ENCODE data around the gene TFB2M. TPM values are rescaled to one million over a fixed set of nuclear protein-coding genes. Genes with fewer than 3 reads are reported as not detected.

Gene TFB2M
- total and polyA plus RNA-seq, 10 of the 15 experiments (the other 5 are each of a cell fraction or from before 2014, with no cell fraction given), result 25.2 to 66.0 (median 36.1) TPM

- TF ChIP-seq ZBTB11 (CRISPR knock-in tag; IDR thresholded peaks at IDR 0.05) (no peak), ZNF24 (IDR thresholded peaks at IDR 0.05) (no peak)
Measured at GRCh38 chr1:246559310-246559709, 6.8 kb downstream of the TFB2M start (continued).

- Histone ChIP-seq H2AFZ (ENCODE audit: control insufficient read depth, low read depth, low read length) (no peak overlapping the region), H3K9me3 (replicated peaks; ENCODE audit: control insufficient read depth, insufficient read depth, low read length) (no peaks in the 10 kb centered on the region), H3K27ac (ENCODE audit: control insufficient read depth, insufficient read depth) (no peak overlapping the region), H4K20me1 (ENCODE audit: control insufficient read depth, insufficient read depth) (no peaks in the 10 kb centered on the region), H3K79me2 (ENCODE audit: control insufficient read depth, insufficient read depth, low read length) (peaks cover 6% of the 10 kb centered on the region), H3K4me3 (no peak overlapping the region), H3K27me3 (replicated peaks in 1 of 2; ENCODE audit: control insufficient read depth in 2 of 2, insufficient read depth in 2 of 2, low read length in 1 of 2) (no peaks in the 10 kb centered on the region), H3K36me3 (ENCODE audit: control insufficient read depth in 2 of 2, insufficient read depth in 2 of 2, low read length in 1 of 2) (peaks cover 5 to 23% of the 10 kb centered on the region in 2 experiments), H3K9ac (ENCODE audit: control insufficient read depth, insufficient read depth, low read length) (no peak overlapping the region), H3K4me2 (ENCODE audit: control insufficient read depth, insufficient read depth) (no peak overlapping the region), H3K4me1 (ENCODE audit: control insufficient read depth, insufficient read depth, low read length) (no peaks in the 10 kb centered on the region)
- ChIA-PET CTCF (interaction anchor here (1.0 kb wide), 1 partner anchor 132 kb away, joined by 3 read pairs; no protein-coding TSS in a partner anchor), RAD21 (ENCODE audit: unreplicated experiment) (no interaction called here), POLR2A (no interaction called here), SMC1A (ENCODE audit: uncharacterized antibody, unreplicated experiment) (interaction anchor here (0.8 to 0.9 kb wide), 2 partner anchors 9 to 64 kb away, joined by 3 read pairs; no protein-coding TSS in a partner anchor)
- ATAC-seq, result no peak
- in situ Hi-C loops (cut with MboI), result no loop called here
- intact Hi-C loops (cut with micrococcal nuclease; ENCODE audit: unreplicated experiment), result no loop called here
- 100% methylated on average over 2 of the region's 2 CpGs for whole genome bisulfite sequencing (ENCODE audit: insufficient coverage, insufficient replicate concordance, low lambda C conversion rate, missing lambda C conversion rate)
- no peak for DNase-seq (ENCODE audit: low read depth, low spot score)
- no TSS peak for BruUV-seq (replicated peaks)
- no peak for FAIRE-seq
- TF ChIP-seq PKNOX1 (IDR thresholded peaks at IDR 0.05), result no peak
- TF ChIP-seq MEF2A (IDR thresholded peaks at IDR 0.05; ENCODE audit: insufficient read depth, low read depth, low read length), result no peak
- no peak for TF ChIP-seq CEBPZ (IDR thresholded peaks at IDR 0.05; ENCODE audit: low read depth, low read length)
- no peak for TF ChIP-seq SMAD5 (IDR thresholded peaks at IDR 0.05; ENCODE audit: low read depth)
- TF ChIP-seq KDM1A (IDR thresholded peaks at IDR 0.05; ENCODE audit: borderline replicate concordance), result no peak
- TF ChIP-seq SREBF2 (IDR thresholded peaks at IDR 0.05; ENCODE audit: low read length), result no peak
- TF ChIP-seq MAX (IDR thresholded peaks at IDR 0.05; ENCODE audit: low read depth, low read length), result no peak
- no peak for TF ChIP-seq YY1 (IDR thresholded peaks at IDR 0.05; ENCODE audit: low read depth, low read length)
- no peak for TF ChIP-seq HDGF (IDR thresholded peaks at IDR 0.05)
- TF ChIP-seq ZNF622 (IDR thresholded peaks at IDR 0.05), result no peak
- TF ChIP-seq CTCF (IDR thresholded peaks at IDR 0.05 in 2 of 3, conservative IDR thresholded peaks at IDR 0.05 in 1 of 3; ENCODE audit: control insufficient read depth in 2 of 3, extremely low read depth in 1 of 3, insufficient read depth in 1 of 3, low read depth in 3 of 3, low read length in 3 of 3), result no peak
- TF ChIP-seq CHD2 (IDR thresholded peaks at IDR 0.05; ENCODE audit: borderline replicate concordance, low read depth, low read length), result no peak
Measured at GRCh38 chr1:246558041-246558440, 8.0 kb downstream of the TFB2M start.
